DND-41 (cell line): ENCODE measurements around the gene ZNF789.

Experiments
- EZH2 ChIP-seq: IDR thresholded peaks from 3 replicates; pipeline ENCODE4 v1.6.1; 2012; ENCODE audit warnings: borderline replicate concordance, low read depth, mild to moderate bottlenecking, moderate library complexity, low read length, inconsistent platforms; ENCODE audit not compliant: severe bottlenecking
- TF ChIP-seq, protein P1 (sequence below): IDR thresholded peaks from 2 replicates; pipeline ENCODE4 v1.5.1; 2012; ENCODE audit warnings: borderline replicate concordance, low read length, moderate library complexity, mild to moderate bottlenecking; ENCODE audit not compliant: poor library complexity, severe bottlenecking; ENCODE audit errors: extremely low read depth

- TF ChIP-seq, protein P1, sequence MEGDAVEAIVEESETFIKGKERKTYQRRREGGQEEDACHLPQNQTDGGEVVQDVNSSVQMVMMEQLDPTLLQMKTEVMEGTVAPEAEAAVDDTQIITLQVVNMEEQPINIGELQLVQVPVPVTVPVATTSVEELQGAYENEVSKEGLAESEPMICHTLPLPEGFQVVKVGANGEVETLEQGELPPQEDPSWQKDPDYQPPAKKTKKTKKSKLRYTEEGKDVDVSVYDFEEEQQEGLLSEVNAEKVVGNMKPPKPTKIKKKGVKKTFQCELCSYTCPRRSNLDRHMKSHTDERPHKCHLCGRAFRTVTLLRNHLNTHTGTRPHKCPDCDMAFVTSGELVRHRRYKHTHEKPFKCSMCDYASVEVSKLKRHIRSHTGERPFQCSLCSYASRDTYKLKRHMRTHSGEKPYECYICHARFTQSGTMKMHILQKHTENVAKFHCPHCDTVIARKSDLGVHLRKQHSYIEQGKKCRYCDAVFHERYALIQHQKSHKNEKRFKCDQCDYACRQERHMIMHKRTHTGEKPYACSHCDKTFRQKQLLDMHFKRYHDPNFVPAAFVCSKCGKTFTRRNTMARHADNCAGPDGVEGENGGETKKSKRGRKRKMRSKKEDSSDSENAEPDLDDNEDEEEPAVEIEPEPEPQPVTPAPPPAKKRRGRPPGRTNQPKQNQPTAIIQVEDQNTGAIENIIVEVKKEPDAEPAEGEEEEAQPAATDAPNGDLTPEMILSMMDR = peak; percentile 54
- no peak for TF ChIP-seq EZH2
Measured at GRCh38 chr7:99525713-99526440, 53.2 kb downstream of the ZNF789 start.
